Stimulated activated CD4-positive, alpha-beta T cell treated with anti-CD3 and anti-CD28 coated beads, Interleukin-1b, Interleukin-23, amount 100 ng/mL, for 24 hours (primary cell): Measurements from ENCODE around the gene GNB1.
"Not testable (repeated sequence)": the region's sequence is repeated elsewhere in the genome, so short reads cannot be mapped to it uniquely, and the experiment has no call there.

ENCODE experiments used
- DNase-seq, 4 experiments: peaks; one replicate each; pipeline ENCODE4 v3.0.0-alpha.2; 2020; ENCODE audit warnings: low read depth in 4 of 4, low spot score in 1 of 4

Gene GNB1

GRCh38 chr1:1752190-1752589 lies 138.7 kb downstream of the GNB1 start:
- no peak for DNase-seq

GRCh38 chr1:1749941-1750340 lies 140.9 kb downstream of the GNB1 start:
- DNase-seq = not testable (repeated sequence)

GRCh38 chr1:1748686-1749321 lies 142.1 kb downstream of the GNB1 start:
- DNase-seq = no peak

- not testable (repeated sequence) for DNase-seq
Measured at GRCh38 chr1:1746566-1746909, 144.3 kb downstream of the GNB1 start.

- DNase-seq = peak; percentile 37 to 91 (median 80)
Measured at GRCh38 chr1:1745651-1746565, 145.0 kb downstream of the GNB1 start.

- DNase-seq = not testable (repeated sequence)
Measured at GRCh38 chr1:1742529-1742928, 148.4 kb downstream of the GNB1 start.

GRCh38 chr1:1741013-1741412 lies 149.9 kb downstream of the GNB1 start:
- not testable (repeated sequence) for DNase-seq

- not testable (repeated sequence) for DNase-seq
Measured at GRCh38 chr1:1738799-1739337, 152.0 kb downstream of the GNB1 start.

GRCh38 chr1:1737675-1738590 lies 153.0 kb downstream of the GNB1 start:
- not testable (repeated sequence) for DNase-seq
